ENCODE measurements around the gene LILRA1. TPM values are rescaled to one million over a fixed set of nuclear protein-coding genes. Genes with fewer than 3 reads are reported as not detected.
"Not testable (repeated sequence)": the region's sequence is repeated elsewhere in the genome, so short reads cannot be mapped to it uniquely, and the experiment has no call there.

The LILRA1 gene
- total RNA-seq, 2 experiments from 2014 or later = not detected

DNA sequence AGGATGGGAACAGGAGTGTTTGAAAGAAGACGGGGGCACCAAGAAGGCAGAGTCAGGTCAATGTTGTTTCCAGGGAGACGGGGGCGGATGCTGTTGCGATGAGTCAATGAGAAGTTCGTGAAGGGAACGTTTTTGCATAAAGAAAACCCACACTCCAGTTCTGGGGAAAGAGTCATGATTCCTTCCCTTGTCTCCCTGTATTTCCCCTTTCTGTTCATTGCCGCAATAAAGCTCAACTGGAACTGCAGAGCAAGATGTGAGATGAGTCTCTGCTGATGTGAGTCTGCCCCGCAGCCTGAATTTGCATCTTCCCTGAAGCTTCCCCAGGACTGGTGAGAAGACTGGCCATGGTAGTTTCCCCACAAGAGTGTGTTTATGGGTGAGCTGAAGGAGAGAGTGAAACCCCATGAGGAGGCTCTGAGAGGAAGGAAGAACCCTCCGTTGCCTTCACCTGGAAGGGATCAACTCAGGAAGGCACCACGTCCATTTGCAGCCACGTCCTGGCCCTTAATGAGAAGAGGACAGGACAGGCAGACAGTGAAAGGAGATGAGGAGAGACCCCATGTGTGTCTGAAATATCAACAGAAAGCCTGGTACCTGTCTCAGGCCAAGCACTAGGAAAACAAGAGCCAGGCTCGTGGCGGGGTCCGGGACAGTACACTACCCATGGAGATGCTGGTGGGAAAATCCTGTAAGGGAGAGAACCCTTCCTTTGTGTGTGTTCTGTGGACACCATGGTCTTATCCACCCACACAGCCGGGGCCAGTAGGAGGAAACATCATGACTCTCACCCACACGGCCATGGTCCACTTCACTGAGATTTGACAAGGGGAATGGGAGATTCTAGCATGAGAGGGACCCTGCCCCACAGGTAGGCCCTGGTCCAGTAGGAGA is 13.7 kb downstream of the LILRA1 start:
- Mint-ChIP-seq H3K27me3 (peaks cover 40% of the 10 kb centered on the region), H3K36me3 (no peaks in the 10 kb centered on the region), H3K27ac (no peak overlapping the region), H3K9me3 (peaks cover 5% of the 10 kb centered on the region), H3K4me3 (no peak overlapping the region), H3K4me1 (no peaks in the 10 kb centered on the region)
- no peak for DNase-seq

DNA sequence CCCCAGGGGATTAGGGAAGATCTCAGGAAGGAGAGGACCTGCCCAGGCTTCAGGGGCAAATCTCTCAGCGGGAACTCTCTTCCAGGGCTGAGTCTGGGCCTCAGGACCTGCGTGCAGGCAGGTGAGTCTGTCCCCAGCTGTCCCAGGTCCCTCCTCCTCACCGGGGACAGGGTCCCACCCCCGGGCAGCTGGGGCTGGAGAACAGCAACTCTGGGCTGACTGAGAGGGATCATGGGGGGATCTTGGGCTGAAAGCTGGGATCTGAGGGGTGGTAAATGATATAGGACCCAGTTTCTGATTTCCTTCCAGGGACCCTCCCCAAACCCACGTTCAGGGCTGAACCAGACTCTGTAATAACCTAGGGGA is 14.3 kb downstream of the LILRA1 start:
- H3K9me3 Mint-ChIP-seq = peaks cover 5% of the 10 kb centered on the region
- peaks cover 40% of the 10 kb centered on the region for H3K27me3 Mint-ChIP-seq
- H3K27ac Mint-ChIP-seq = no peak overlapping the region
- DNase-seq = no peak
- H3K4me1 Mint-ChIP-seq = no peaks in the 10 kb centered on the region
- no peak overlapping the region for H3K4me3 Mint-ChIP-seq
- no peaks in the 10 kb centered on the region for H3K36me3 Mint-ChIP-seq

DNA sequence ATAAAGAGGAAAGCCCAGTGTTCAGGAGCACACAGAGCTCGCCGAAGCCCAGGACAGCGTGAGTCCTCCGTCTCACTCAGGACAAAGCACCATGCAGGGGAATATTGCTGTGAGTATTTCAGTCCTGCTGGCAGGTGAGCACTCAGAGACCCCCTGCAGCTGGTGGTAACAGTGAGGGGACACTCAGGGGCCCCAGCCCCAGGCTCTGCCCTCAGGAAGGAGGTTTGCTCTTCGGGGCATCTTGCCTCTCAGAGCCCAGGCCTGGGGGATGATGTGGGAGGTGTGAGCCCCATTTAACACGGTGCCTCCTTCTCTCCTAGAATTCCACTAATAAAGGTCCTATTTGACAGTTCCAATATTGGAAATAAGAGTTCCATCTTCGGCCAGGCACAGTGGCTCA is 14.8 kb downstream of the LILRA1 start:
- DNase-seq = no peak
- H3K4me3 Mint-ChIP-seq = no peak overlapping the region
- H3K27ac Mint-ChIP-seq = no peak overlapping the region
- no peaks in the 10 kb centered on the region for H3K36me3 Mint-ChIP-seq
- peaks cover 5% of the 10 kb centered on the region for H3K9me3 Mint-ChIP-seq
- no peaks in the 10 kb centered on the region for H3K4me1 Mint-ChIP-seq
- H3K27me3 Mint-ChIP-seq = peaks cover 40% of the 10 kb centered on the region

DNA sequence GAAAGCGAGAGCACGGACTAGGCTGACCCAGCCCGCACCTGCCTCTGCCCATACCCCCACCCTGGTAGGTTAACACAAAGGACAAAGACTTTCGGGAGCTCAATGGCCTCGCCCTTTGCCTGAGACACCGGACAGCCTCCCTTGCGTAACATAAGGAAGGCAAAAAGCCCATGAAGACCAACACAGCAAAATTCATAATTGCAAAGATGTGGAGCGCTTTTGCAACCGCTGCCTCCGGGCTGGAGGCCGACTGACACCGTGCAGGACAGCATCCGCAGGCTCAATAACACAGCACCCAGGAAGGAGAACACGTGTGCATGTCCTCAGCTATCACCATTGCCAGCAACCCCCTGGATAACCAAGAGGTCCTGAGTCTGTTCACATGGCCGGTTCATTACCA is 15.4 kb downstream of the LILRA1 start:
- peaks cover 40% of the 10 kb centered on the region for H3K27me3 Mint-ChIP-seq

DNA sequence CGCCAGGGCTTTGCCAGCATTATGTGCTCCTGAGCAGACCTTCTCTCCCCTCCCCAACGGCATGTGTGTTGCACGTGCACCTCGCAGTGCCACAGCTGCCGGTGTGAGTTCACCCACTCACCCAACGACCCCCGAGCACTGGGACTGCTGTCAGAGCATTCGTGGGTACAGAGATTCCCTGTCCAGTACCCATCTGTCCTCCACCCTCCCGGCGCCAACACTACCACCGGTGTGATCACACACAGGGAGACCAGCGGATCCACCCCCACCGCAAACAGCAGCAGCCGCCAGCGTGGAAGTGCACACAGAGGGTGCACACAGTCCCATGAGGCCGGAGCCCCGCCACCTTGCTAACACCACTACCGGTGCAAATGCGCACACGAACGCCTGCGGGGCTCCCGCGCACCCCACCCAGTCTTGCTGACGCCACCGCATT is 15.9 kb downstream of the LILRA1 start:
- peaks cover 37% of the 10 kb centered on the region for H3K27me3 Mint-ChIP-seq
- no peaks in the 10 kb centered on the region for H3K4me1 Mint-ChIP-seq
- no peak overlapping the region for H3K4me3 Mint-ChIP-seq
- H3K36me3 Mint-ChIP-seq = no peaks in the 10 kb centered on the region
- no peak overlapping the region for H3K27ac Mint-ChIP-seq
- DNase-seq = no peak
- H3K9me3 Mint-ChIP-seq = peaks cover 5% of the 10 kb centered on the region

More for the DNA sequence above, 15.4 kb downstream of the LILRA1 start:
- H3K9me3 Mint-ChIP-seq = peaks cover 5% of the 10 kb centered on the region
- no peak overlapping the region for H3K27ac Mint-ChIP-seq
- no peak overlapping the region for H3K4me3 Mint-ChIP-seq
- no peaks in the 10 kb centered on the region for H3K36me3 Mint-ChIP-seq
- H3K4me1 Mint-ChIP-seq = no peaks in the 10 kb centered on the region
- DNase-seq = no peak

DNA sequence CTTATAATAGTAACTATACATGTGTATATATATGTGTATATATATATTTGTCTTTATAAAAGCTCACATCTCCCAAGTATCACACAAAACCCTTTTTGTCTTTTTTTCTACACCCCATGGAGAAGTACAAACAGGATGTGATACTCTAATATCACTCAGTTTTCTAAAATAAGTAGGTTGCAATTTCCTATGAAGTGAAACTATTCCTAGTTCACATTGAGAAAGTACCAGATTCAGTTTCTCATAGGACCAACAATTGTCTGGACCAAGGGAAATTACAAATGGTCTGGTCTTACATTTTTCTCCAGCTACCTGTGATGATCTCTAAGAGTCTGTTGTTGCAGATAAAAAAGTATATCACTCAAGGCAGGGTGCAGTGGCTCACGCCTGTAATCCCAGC is 19.0 kb downstream of the LILRA1 start:
- Mint-ChIP-seq H3K27ac (no peak overlapping the region), H3K4me3 (no peak overlapping the region), H3K27me3 (peaks cover 14% of the 10 kb centered on the region), H3K4me1 (no peaks in the 10 kb centered on the region), H3K36me3 (no peaks in the 10 kb centered on the region), H3K9me3 (peaks cover 9% of the 10 kb centered on the region)
- DNase-seq = no peak

DNA sequence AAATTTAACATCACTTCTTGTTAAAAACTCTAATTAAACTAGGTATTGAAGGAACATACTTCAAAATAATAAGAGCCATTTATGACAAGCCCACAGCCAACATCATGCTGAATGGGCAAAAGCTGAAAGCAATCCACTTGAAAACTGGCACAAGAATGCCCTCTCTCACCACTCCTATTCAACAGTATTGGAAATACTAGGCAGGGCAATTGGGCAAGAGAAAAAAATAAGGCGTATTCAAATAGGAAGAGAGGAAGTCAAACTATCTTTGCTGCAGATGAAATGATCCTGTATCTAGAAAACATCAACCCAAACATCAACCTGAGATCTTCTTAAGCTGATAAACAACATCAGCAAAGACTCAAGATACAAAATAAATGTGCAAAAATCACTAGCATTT is 21.3 kb downstream of the LILRA1 start:
- no peak for DNase-seq
- Mint-ChIP-seq H3K9me3 (peaks cover 9% of the 10 kb centered on the region), H3K27ac (no peak overlapping the region), H3K27me3 (peaks cover 5% of the 10 kb centered on the region), H3K36me3 (no peaks in the 10 kb centered on the region), H3K4me3 (no peak overlapping the region), H3K4me1 (no peaks in the 10 kb centered on the region)

DNA sequence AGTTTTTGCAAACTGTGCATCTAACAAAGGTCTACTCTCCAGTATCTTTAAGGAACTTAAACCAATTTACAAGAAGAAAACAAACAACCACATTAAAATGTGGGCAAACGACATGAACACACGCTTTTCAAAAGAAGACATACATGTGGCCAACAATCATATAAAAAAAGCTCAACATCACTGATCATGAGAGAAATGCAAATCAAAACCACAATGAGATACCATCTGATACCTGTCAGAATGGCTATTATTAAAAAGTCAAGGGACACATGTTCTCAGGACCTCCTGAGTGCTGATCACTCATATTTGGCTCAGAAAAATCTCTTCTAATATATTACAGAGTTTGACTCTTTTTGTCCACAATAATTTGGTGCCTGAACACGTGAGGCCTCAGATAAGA is 22.6 kb downstream of the LILRA1 start:
- H3K27me3 Mint-ChIP-seq = peaks cover 5% of the 10 kb centered on the region
- DNase-seq = no peak
- no peaks in the 10 kb centered on the region for H3K4me1 Mint-ChIP-seq
- no peaks in the 10 kb centered on the region for H3K36me3 Mint-ChIP-seq
- no peak overlapping the region for H3K4me3 Mint-ChIP-seq
- peaks cover 9% of the 10 kb centered on the region for H3K9me3 Mint-ChIP-seq
- no peak overlapping the region for H3K27ac Mint-ChIP-seq

DNA sequence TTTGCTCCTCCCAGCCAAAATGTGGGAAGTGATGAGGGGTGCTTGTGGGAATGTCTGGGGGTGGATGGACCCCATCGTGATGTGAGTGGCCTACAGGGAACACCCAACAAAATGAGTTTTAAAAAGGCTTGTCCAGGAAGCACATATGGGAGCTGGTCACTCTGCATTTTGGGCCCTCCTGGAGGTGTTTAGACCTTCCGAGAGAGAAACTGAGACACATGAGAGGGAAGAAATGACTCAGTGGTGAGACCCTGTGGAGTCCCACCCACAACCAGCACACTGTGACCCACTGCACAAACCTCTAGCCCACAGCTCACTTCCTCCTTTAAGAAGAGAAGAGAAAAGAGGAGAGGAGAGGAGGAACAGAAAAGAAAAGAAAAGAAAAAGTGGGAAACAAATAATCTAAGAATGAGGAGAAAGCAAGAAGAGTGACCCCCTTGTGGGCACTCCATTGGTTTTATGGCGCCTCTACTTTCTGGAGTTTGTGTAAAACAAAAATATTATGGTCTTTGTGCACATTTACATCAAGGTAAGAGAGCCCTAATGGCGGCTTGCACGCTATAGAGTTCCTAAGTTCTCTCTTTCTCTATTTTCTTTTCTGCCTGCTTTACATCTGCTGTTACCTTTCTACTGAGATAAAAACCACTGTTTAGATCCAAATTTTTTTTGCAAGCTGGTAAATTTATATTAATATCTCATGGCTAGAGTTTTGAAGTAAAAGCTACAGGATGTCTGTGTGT is 23.6 kb downstream of the LILRA1 start:
- H3K4me1 Mint-ChIP-seq = no peaks in the 10 kb centered on the region
- DNase-seq = no peak
- H3K27ac Mint-ChIP-seq = no peak overlapping the region
- no peaks in the 10 kb centered on the region for H3K36me3 Mint-ChIP-seq
- H3K4me3 Mint-ChIP-seq = no peak overlapping the region
- peaks cover 9% of the 10 kb centered on the region for H3K9me3 Mint-ChIP-seq
- H3K27me3 Mint-ChIP-seq = peaks cover 9% of the 10 kb centered on the region

DNA sequence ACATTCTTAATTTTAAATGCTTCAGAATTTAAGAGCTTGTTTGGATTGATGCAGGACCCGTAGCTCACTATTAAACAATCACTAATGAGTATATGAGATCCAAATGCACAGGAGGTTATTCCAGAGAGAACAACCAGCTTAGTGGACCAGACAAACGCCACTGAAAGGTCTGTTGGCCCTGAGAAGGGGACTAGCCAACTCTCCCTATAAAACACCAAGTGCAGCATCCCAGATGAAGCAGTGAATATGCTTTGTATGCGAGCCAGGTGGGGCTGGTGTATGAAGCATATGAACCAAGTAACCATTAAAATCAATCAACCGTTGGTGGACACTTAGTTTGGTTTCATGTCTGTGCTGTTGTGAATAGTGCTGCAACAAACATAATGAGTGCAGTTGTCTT is 27.0 kb downstream of the LILRA1 start:
- no peaks in the 10 kb centered on the region for H3K36me3 Mint-ChIP-seq
- H3K4me3 Mint-ChIP-seq = no peak overlapping the region
- H3K9me3 Mint-ChIP-seq = peaks cover 4% of the 10 kb centered on the region
- no peaks in the 10 kb centered on the region for H3K4me1 Mint-ChIP-seq
- no peak for DNase-seq
- peaks cover 4% of the 10 kb centered on the region for H3K27me3 Mint-ChIP-seq
- no peak overlapping the region for H3K27ac Mint-ChIP-seq

DNA sequence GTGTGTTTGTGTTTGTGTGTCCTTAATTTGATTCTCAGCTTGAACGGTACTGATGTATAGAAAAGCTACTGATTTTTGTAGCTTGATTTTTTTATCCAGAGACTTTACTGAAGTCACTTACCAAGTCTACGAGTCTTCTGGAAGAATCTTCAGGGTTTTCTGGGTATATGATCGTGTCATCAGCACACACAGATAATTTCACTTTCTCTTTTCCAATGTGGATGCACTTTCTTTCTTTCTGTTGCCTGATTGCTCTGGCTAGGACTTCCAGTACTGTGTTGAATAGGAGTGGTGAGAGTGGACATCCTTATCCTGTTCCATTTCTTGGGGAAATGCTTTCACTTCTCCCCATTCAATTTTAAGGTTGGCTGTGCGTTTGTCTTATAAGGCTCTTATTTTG is 29.0 kb downstream of the LILRA1 start:
- no peak overlapping the region for H3K27ac Mint-ChIP-seq
- H3K9me3 Mint-ChIP-seq = no peaks in the 10 kb centered on the region

DNA sequence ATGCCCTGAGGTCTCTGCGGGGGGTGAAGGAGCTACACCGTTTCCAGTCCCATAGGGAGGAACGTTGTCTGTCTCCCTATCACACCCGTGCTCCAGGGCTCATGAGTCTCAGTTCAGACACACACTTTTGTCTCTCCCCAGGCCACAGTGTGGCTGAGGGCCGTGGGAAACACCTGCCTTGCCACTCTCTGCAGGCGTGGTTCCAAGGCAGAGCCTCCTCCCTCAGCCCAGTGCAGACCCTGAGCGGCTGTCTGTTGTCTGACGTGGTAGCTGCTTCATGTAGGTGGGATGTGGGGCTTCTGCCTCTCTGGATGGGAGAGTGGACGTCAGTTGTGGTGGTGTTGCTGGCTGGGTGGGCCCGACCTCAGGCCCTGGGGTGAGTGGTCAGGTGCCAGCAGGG is 30.8 kb downstream of the LILRA1 start:
- H3K36me3 Mint-ChIP-seq, DNase-seq, H3K4me1 Mint-ChIP-seq, H3K4me3 Mint-ChIP-seq, H3K27ac Mint-ChIP-seq, H3K9me3 Mint-ChIP-seq: not testable (repeated sequence)
- peaks cover 28% of the 10 kb centered on the region for H3K27me3 Mint-ChIP-seq

More for the DNA sequence above, 29.0 kb downstream of the LILRA1 start:
- DNase-seq = no peak
- H3K4me3 Mint-ChIP-seq = no peak overlapping the region
- no peaks in the 10 kb centered on the region for H3K36me3 Mint-ChIP-seq
- no peaks in the 10 kb centered on the region for H3K4me1 Mint-ChIP-seq
- peaks cover 22% of the 10 kb centered on the region for H3K27me3 Mint-ChIP-seq

DNA sequence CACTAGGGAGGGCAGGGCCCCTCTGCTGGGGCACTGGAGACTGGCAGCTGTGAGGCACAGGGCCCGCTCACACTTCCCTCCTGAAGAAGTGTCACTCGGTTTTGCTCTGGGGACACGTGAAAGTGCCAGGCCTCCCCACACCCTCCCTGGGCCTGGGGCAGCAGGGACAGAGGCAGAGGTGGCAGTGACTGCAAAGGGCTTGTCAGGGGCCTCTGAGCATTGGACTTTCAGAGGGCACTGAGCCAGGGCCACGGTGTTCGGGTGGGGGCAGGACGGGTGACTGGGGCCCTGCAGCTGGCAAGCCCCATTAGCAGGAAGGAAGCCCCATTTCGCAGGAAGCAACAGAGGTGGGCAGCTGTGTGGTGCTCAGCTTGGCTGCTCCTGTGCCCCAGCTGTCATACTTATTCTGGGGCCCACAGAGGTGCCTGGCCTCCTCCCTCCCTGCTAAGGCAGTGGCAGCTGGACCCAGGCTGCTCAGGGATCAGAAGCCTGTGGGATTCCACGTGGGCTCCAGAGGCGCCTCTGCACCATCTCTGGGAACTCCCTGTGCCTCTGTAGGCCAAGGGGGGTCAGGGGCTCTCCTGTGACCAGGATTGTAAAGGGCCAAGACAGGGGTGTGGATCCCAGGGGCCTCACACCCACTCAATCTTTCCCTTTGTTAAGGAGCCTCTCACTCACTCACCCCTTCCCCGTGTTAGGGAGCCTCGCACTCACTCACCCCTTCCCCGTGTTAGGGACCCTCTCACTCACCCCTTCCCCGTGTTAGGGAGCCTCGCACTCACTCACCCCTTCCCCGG is 31.7 kb downstream of the LILRA1 start:
- H3K9me3 Mint-ChIP-seq, H3K4me3 Mint-ChIP-seq, H3K27ac Mint-ChIP-seq, DNase-seq, H3K36me3 Mint-ChIP-seq, H3K4me1 Mint-ChIP-seq: not testable (repeated sequence)
- peaks cover 33% of the 10 kb centered on the region for H3K27me3 Mint-ChIP-seq

DNA sequence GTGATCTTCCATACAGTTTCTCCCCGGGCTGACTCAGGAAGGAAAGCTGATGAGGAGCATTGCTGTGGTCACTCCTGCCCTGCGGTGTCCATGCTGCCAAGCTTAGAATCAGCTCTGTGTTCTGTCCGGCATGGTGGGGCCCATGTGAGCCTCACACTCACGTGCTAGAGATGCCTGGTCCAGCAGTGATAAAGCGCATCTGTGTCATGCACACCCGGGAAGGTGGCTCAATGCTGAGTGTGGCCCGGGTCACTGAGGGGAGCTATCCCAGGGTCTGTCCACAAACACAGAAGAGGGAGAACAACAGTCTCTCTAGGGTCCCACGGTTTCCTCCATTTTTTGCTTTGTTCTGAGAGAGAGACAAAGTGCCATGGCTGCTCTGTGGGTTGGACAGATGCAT is 33.3 kb downstream of the LILRA1 start:
- no peak overlapping the region for H3K4me3 Mint-ChIP-seq
- no peaks in the 10 kb centered on the region for H3K36me3 Mint-ChIP-seq
- H3K4me1 Mint-ChIP-seq = no peaks in the 10 kb centered on the region
- peaks cover 36% of the 10 kb centered on the region for H3K27me3 Mint-ChIP-seq
- H3K9me3 Mint-ChIP-seq = no peaks in the 10 kb centered on the region
- H3K27ac Mint-ChIP-seq = no peak overlapping the region
- no peak for DNase-seq

DNA sequence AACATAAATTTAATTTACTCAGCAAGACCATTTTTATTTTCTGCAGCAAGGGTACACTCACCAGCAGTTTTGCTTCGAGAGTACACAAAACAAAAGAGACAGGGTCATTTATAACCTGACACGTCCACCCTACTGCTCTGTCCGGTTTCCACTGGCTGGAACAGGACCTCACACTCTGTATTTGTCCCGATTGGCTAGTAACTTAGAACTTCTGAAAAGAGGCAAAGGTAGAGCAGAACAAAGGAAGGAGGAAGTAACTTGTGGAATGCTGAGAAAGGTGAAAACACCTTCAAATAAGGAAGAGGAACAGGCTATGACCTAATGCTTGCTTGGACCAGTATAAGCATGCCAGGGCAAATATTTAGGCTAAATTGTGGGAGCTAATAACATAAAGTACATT is 34.5 kb downstream of the LILRA1 start:
- not testable (repeated sequence) for H3K36me3 Mint-ChIP-seq, H3K4me3 Mint-ChIP-seq, H3K9me3 Mint-ChIP-seq, H3K27ac Mint-ChIP-seq, H3K4me1 Mint-ChIP-seq, DNase-seq
- peaks cover 40% of the 10 kb centered on the region for H3K27me3 Mint-ChIP-seq
